Skeletal muscle tissue (tissue), 4 donors: ENCODE results near the gene CDK5R1. TPM values are rescaled to one million over a fixed set of nuclear protein-coding genes. Genes with fewer than 3 reads are reported as not detected.
A peak's percentile ranks its signal among the peaks of the same experiment; 100 is the strongest.
"Not testable (repeated sequence)": the region's sequence is repeated elsewhere in the genome, so short reads cannot be mapped to it uniquely, and the experiment has no call there.

Experiments used
- H3K27ac ChIP-seq: one replicate; pipeline ENCODE4 v1.7.0; 2013; ENCODE audit warnings: mild to moderate bottlenecking, low read depth, low read length, inconsistent platforms
- H3K27me3 ChIP-seq, 3 donors: one replicate each; pipeline ENCODE4 v1.7.0; 2013; ENCODE audit warnings: low read length in 3 of 3; ENCODE audit not compliant: control insufficient read depth in 3 of 3, insufficient read depth in 3 of 3
- H3K36me3 ChIP-seq, 3 donors: one replicate each; pipeline ENCODE4 v1.7.0; 2013; ENCODE audit warnings: low read length in 3 of 3; ENCODE audit not compliant: control insufficient read depth in 3 of 3, insufficient read depth in 3 of 3
- H3K4me1 ChIP-seq, 3 donors: one replicate each; pipeline ENCODE4 v1.7.0; 2013; ENCODE audit warnings: low read length in 3 of 3, mild to moderate bottlenecking in 3 of 3; ENCODE audit not compliant: control insufficient read depth in 3 of 3, insufficient read depth in 3 of 3
- H3K4me3 ChIP-seq, 3 donors: one replicate each; pipeline ENCODE4 v1.7.0; 2013; ENCODE audit warnings: low read length in 3 of 3
- H3K9ac ChIP-seq, 3 donors: one replicate each; pipeline ENCODE4 v1.7.0; 2013; ENCODE audit warnings: low read length in 3 of 3, mild to moderate bottlenecking in 3 of 3, moderate library complexity in 2 of 3, low read depth in 1 of 3
- H3K9me3 ChIP-seq, 3 donors: one replicate each; pipeline ENCODE4 v1.7.0; 2013; ENCODE audit warnings: low read length in 3 of 3; ENCODE audit not compliant: control insufficient read depth in 3 of 3
- total RNA-seq: library from RNA; depleted of rRNA; stranded (reverse); fragments of >200 nt; gene quantifications from one replicate; pipeline ENCODE4 v1.2.3, GENCODE V29; 2014
- donor health status: Osteomylitis.

The CDK5R1 gene
- total RNA-seq, 1 donor from 2014 or later = 6.3 TPM

DNA sequence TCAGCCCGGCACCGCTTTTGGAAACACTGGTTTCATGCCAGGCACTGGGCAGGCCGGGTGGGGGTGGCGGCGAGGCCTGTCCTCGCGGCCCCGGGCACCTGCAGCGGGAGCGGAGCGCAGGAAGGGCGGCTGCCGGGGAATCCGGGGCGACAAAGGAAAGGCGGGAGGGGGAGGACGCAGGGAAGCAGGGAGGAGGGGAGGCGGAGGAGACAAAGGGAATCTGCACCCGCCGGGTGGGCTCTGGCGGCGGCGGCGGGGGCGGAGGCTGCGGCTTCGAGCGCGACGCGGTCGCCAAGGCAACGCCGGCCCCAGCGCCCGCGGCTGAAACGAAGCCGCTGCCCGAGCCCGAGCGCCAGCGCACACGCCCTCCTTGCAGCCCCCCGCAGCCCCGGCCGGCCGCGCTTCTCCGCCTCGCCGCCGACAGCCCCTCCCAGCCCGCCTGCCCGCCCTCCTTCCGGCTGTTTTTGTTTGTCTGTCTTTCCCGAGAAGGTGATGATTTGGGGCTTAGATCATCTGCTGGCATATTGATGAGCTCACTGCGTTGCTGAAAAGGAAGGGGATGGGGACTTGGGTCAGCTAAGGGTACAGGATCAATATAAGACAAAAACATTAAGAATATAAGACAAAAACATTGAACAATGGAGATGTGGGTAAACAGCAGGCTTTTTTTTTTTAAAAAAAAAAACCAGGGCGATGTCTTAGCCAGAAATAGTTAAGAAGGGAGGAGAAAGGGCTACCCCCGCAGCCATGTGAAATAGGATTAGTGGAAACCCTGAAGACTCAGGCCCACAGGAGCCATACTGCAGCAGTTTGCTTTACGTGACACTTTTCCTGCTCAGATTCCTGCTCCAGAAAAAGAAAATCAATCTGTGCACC lies 32.7 kb downstream of the CDK5R1 start:
- H3K4me3 ChIP-seq = peak overlapping the region; percentile 39 to 64 (median 52)
- H3K27me3 ChIP-seq = no peaks in the 10 kb centered on the region
- H3K4me1 ChIP-seq = peaks cover 16 to 23% (median 20%) of the 10 kb centered on the region in 3 donors
- no peaks in the 10 kb centered on the region for H3K9me3 ChIP-seq
- H3K27ac ChIP-seq = no peak overlapping the region
- no peaks in the 10 kb centered on the region for H3K36me3 ChIP-seq
- H3K9ac ChIP-seq = peak overlapping the region in 2 of 3 donors; percentile 47 to 66

DNA sequence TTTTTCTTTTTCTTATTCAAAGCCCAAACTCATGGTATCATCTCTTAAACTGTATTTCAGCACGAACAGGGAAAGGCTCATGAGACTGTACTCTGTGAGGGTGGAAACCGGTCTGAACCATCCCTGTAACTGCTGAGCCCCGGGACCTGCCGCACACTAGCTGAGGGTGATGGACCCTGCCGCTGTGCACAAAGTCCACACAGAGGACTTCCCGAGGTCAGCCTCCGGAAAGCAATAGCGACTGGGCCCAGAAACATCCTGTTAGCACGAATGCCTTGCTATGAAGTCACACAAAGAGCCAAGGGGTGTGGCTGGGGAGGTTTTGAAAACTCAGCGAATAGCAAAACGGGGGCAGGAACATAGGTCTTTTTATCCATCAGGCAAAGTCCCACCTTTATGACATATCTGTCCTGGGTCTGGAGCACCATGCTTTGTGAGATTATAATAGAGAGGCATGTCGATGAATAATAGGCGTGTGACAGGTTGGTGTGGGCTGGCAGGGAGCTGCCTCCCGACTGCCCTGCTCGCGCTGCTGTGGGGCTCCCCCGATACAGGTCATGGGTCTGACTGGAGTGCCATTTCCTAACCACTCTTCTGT lies 33.4 kb downstream of the CDK5R1 start:
- Histone ChIP-seq H3K9ac (no peak overlapping the region), H3K4me1 (peaks cover 18 to 27% (median 23%) of the 10 kb centered on the region in 3 donors), H3K36me3 (no peaks in the 10 kb centered on the region), H3K9me3 (no peaks in the 10 kb centered on the region), H3K27ac (no peak overlapping the region), H3K27me3 (no peaks in the 10 kb centered on the region), H3K4me3 (peak overlapping the region; percentile 5 to 45 (median 23))

DNA sequence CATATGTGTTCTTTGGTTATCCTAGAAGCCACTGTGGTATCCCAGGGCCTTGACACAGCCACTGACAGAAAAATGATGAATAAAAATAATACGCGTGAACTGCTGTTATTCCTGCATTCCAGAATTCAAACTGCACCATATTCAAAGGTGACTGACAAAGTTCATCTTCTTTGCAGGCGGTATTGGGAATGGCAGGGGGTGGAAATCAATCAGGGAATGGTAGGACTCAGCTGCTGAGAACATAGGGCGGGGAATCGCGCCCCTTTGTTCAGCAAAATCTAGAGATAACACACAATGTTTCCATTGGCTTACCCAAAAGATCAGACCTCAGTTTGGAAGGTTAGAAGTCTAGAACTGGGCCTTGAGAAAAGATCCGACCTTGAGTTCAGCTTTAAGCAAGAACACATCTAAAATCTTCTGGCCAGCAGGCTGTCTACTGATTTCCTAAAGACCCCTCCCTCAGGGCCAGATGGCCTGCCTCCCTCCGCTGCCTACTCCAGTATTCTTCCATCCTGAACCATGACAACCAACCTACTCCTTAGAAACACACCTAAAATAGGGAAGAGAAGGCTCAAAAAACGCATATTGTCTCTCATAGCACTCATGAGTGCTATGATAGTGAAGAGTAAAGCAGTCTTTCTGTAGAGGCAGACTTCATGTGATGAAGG lies 34.1 kb downstream of the CDK5R1 start:
- H3K9me3 ChIP-seq = no peaks in the 10 kb centered on the region
- peaks cover 24 to 30% (median 24%) of the 10 kb centered on the region in 3 donors for H3K4me1 ChIP-seq
- H3K27ac ChIP-seq = no peak overlapping the region
- H3K4me3 ChIP-seq = no peak overlapping the region
- no peak overlapping the region for H3K9ac ChIP-seq
- no peaks in the 10 kb centered on the region for H3K36me3 ChIP-seq
- no peaks in the 10 kb centered on the region for H3K27me3 ChIP-seq

DNA sequence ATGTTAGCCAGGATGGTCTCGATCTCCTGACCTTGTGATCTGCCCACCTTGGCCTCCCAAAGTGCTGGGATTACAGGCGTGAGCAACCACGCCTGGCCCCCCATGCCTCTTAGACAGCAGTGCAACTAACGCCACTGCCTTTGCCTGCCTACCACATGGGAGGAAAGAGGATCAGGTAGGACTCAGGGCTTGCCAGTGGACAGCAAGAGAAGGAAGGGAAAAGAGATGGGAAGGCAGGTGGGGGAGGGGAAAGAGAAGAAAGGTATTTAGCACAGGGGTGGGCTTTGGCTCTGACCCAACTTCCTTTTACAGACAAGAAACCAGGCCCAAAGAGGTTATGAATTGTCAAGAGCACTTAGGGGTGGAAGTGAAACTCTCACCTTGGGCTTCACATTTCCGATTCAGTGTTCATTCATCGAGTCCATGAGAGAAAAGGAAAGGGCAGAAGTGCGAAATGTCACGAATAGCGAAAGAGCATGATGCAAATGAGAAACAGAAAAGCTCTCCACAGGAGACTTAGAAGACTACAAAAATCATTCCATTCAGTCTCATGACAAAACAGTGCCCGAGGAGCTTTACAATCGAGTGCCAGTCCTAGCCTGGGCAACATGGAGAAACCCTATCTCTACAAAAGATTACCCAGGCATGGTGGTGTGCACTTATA lies 36.4 kb downstream of the CDK5R1 start:
- Histone ChIP-seq H3K27me3 (no peaks in the 10 kb centered on the region), H3K27ac (no peak overlapping the region), H3K9ac (no peak overlapping the region), H3K36me3 (no peaks in the 10 kb centered on the region), H3K9me3 (no peaks in the 10 kb centered on the region), H3K4me1 (peaks cover 16 to 28% (median 23%) of the 10 kb centered on the region in 3 donors), H3K4me3 (no peak overlapping the region)

DNA sequence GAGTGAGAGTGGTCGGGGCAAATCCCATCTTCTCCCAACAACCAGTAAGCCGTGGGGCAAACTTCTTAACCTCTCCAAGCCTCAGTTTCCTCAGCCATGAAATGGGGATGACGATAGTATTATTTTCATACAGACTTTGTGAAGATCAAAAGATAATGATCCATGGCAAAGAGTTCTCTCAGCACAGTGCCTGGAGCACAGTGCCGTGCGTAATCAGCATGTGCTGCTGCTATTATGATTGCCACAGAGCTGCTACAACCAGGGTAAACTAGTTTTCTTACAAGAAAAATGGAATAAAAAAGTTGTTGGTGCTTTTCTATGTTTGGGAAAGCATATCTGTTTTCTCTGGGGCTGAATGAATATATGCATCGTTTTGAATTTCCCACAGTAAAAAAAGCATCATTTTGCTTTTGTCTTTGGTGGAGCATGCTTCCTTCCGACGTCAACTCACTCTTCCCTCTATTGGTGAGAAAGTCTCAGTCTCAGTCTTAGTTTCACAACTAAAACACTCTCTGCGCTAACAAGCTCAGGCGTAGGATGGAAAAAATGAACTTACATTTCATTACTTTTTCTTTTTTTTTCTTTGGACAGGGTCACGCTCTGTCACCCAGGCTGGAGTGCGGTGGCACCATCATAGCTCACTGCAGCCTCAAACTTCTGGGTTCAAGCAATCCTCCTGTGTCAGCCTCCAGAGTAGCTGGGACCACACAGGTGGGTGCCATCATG lies 37.2 kb downstream of the CDK5R1 start:
- Histone ChIP-seq H3K27me3 (no peaks in the 10 kb centered on the region), H3K27ac (no peak overlapping the region), H3K36me3 (no peaks in the 10 kb centered on the region), H3K9me3 (no peaks in the 10 kb centered on the region), H3K4me1 (peaks cover 13 to 23% (median 18%) of the 10 kb centered on the region in 3 donors), H3K4me3 (no peak overlapping the region), H3K9ac (no peak overlapping the region)

DNA sequence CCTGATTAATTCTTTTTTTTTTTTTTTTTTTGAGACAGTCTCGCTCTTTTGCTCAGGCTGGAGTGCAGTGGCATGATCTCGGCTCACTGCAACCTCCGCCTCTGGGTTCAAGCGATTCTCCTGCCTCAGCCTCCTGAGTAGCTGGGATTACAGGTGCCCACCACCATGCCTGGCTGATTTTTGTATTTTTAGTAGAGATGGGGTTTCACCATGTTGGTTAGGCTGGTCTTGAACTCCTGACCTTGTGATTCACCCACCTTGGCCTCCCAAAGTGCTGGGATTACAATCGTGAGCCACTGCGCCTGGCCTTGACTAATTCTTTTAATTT lies 37.7 kb downstream of the CDK5R1 start:
- H3K4me1 ChIP-seq = peaks cover 12 to 22% (median 17%) of the 10 kb centered on the region in 3 donors
- H3K27me3 ChIP-seq, H3K9ac ChIP-seq, H3K36me3 ChIP-seq, H3K9me3 ChIP-seq, H3K27ac ChIP-seq, H3K4me3 ChIP-seq: not testable (repeated sequence)

DNA sequence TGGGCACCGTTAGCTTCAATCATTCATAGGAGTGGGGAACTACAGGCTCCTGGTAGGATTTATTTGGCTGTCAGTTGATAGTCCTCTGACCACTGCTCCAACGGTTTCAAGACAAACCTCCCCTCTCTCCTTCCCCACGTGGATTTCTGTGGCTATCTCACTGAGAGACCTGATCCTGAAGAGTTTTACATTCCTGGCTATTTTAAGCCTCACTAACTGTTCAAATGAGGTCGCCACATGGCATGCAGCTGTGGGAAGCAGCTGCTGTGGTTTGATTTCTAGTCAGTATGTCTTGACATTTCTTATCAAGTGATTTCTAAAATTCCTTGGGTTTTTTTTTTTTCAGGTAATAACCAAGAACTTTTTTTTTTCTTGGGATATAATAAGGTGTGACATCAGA lies 38.3 kb downstream of the CDK5R1 start:
- H3K9me3 ChIP-seq = no peaks in the 10 kb centered on the region
- H3K9ac ChIP-seq = peak overlapping the region in 1 of 3 donors; percentile 20
- H3K36me3 ChIP-seq = no peaks in the 10 kb centered on the region
- H3K27me3 ChIP-seq = no peaks in the 10 kb centered on the region
- H3K27ac ChIP-seq = no peak overlapping the region
- no peak overlapping the region for H3K4me3 ChIP-seq
- peaks cover 8 to 16% (median 13%) of the 10 kb centered on the region in 3 donors for H3K4me1 ChIP-seq

DNA sequence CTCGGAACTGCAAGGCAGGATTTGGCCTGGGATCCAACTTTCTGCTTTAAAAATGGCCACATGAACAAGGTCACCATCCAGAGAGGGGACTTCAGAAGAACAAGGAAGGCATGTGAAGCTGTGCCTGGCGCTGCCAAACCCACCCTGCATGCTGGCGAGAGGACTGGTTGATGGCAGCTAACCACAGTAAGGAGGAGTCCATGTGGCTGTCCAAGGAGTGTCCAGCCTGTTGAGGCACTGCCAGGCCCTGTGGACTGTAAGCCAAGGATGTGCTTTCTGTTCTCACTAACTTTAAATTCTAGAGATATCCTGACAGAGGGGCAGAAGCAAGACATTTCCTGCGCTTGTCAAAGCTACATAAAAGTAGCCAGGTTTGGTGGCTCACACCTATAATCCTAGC lies 40.4 kb downstream of the CDK5R1 start:
- Histone ChIP-seq H3K4me1 (peaks cover 7 to 12% (median 10%) of the 10 kb centered on the region in 3 donors), H3K4me3 (no peak overlapping the region), H3K27ac (no peak overlapping the region), H3K9ac (no peak overlapping the region), H3K9me3 (no peaks in the 10 kb centered on the region), H3K27me3 (no peaks in the 10 kb centered on the region), H3K36me3 (no peaks in the 10 kb centered on the region)

DNA sequence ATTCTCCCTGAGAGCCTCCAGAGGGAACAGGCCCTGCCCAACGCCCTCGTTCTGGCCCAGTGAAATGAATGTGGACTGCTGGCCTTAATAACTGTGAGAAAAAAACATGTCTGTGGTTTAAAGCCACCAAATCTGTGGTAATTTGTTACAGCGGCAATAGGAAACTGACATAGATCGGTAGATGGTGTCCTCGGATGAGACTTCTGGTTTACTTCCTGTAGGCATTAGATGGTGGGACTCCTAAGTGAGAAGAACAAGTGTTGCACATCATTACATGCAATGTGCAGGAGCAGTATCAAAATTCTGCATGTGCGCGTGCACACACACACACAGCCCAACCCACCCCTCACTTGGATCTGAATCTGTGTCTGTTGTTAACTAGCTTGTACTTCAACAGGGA lies 42.0 kb downstream of the CDK5R1 start:
- H3K9ac ChIP-seq = no peak overlapping the region
- H3K4me1 ChIP-seq = peaks cover 7 to 12% (median 10%) of the 10 kb centered on the region in 3 donors
- H3K27me3 ChIP-seq = no peaks in the 10 kb centered on the region
- no peaks in the 10 kb centered on the region for H3K9me3 ChIP-seq
- H3K36me3 ChIP-seq = no peaks in the 10 kb centered on the region
- no peak overlapping the region for H3K4me3 ChIP-seq
- no peak overlapping the region for H3K27ac ChIP-seq
